ENCODE results near the gene SLX9. TPM values are rescaled to one million over a fixed set of nuclear protein-coding genes. Genes with fewer than 3 reads are reported as not detected.

Gene SLX9
- total and polyA plus RNA-seq, 7 experiments from 2014 or later, result 13.2 to 46.4 (median 19.2) TPM

DNA sequence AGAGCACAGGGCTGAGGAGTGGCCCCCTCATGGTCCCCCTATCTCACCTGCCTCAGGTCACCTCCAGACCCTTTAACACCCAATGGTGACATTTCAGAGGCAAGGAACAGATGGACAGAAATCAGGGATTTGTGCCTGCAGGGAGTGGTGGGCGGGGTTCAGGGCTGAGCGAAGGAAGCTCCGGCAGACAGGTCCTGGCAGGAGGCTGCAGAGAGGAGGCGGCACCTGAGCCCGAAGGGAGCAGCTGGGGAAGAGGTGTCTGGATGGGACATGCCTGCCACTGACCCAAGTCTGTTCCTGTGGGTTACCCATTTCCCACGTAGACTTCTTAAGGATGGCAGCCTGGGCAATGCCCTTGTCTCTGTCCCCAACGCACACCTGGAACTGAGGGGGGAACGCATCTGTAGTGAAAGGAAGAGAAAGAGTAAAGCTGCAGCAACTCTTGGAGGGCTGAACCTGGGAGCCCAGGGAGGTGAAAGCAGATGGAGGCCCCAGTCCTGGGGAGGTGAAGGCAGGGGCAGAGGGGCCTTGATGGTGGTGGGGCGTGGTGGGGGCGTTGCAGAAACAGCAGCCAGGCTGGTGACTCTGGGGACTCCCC lies 72.9 kb downstream of the SLX9 start:
- Histone ChIP-seq H3K27me3 (ENCODE audit: control insufficient read depth in 2 of 2, insufficient read depth in 2 of 2, low read length in 2 of 2) (peaks cover 1 to 4% of the 10 kb centered on the region in 2 donors), H3K4me3 (ENCODE audit: low read length) (no peak overlapping the region), H3K4me1 (ENCODE audit: control insufficient read depth in 2 of 2, insufficient read depth in 2 of 2, low read length in 2 of 2) (no peaks in the 10 kb centered on the region), H3K27ac (ENCODE audit: low read depth, low read length) (no peak overlapping the region), H3K36me3 (ENCODE audit: control insufficient read depth in 2 of 3, insufficient read depth in 3 of 3, low read length in 3 of 3) (no peaks in the 10 kb centered on the region), H3K9me3 (ENCODE audit: control insufficient read depth in 2 of 3, low read length in 3 of 3) (no peaks in the 10 kb centered on the region)
- Mint-ChIP-seq H3K4me1 (peaks cover 0 to 5% (median 4%) of the 10 kb centered on the region in 7 donors), H3K27me3 (peaks cover 20 to 56% (median 25%) of the 10 kb centered on the region in 5 donors), H3K36me3 (peaks cover 0 to 3% (median 0%) of the 10 kb centered on the region in 5 donors), H3K4me3 (no peak overlapping the region), H3K9me3 (peaks cover 0 to 2% (median 0%) of the 10 kb centered on the region in 11 donors), H3K27ac (no peak overlapping the region)
- ChIA-PET CTCF (no interaction called here), POLR2A (no interaction called here)
- DNase-seq (no peak), ATAC-seq (no peak)
- intact Hi-C loops (cut with micrococcal nuclease), result no loop called here

DNA sequence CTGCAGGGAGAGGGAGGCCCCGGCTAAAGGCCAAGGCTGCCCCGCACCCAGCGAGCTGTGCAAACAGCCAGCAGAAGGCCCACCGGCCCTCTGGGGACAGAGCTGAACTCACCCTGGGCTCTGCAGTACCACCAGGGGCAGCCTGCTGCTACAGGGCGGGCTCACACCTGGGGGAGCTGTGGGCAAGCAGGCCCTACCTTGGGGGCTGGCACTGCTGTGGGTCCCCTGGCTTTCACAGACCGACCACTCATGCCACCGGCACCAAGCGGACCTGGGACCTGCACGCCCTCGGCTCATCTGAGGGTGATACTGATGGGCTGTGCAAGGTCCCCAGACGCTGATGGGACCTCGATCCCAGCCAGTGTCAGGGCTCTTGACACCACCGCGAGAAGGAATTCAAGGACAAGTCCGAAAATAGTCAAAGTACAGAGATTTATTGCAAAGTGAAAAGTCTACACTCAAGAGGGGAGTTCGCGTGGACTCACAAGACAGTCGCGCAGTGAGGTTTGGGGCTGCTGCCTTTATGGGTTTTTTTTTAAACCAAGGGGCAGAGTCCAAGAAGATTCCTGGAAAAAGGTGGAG lies 73.5 kb downstream of the SLX9 start:
- intact Hi-C loops (cut with micrococcal nuclease), result no loop called here
- Mint-ChIP-seq H3K36me3 (peaks cover 0 to 4% (median 0%) of the 10 kb centered on the region in 5 donors), H3K4me3 (no peak overlapping the region), H3K4me1 (peaks cover 2 to 8% (median 8%) of the 10 kb centered on the region in 7 donors), H3K27me3 (peaks cover 23 to 58% (median 28%) of the 10 kb centered on the region in 5 donors), H3K27ac (no peak overlapping the region), H3K9me3 (peaks cover 0 to 2% (median 0%) of the 10 kb centered on the region in 11 donors)
- ATAC-seq, result no peak
- Histone ChIP-seq H3K27ac (ENCODE audit: low read depth, low read length) (no peak overlapping the region), H3K27me3 (ENCODE audit: control insufficient read depth in 2 of 2, insufficient read depth in 2 of 2, low read length in 2 of 2) (peaks cover 4 to 6% of the 10 kb centered on the region in 2 donors), H3K36me3 (ENCODE audit: control insufficient read depth in 2 of 3, insufficient read depth in 3 of 3, low read length in 3 of 3) (no peaks in the 10 kb centered on the region), H3K9me3 (ENCODE audit: control insufficient read depth in 2 of 3, low read length in 3 of 3) (no peaks in the 10 kb centered on the region), H3K4me3 (ENCODE audit: low read length) (no peak overlapping the region), H3K4me1 (ENCODE audit: control insufficient read depth in 2 of 2, insufficient read depth in 2 of 2, low read length in 2 of 2) (no peaks in the 10 kb centered on the region)
- POLR2A ChIA-PET, result no interaction called here
- CTCF ChIA-PET, result no interaction called here
- DNase-seq, result no peak

DNA sequence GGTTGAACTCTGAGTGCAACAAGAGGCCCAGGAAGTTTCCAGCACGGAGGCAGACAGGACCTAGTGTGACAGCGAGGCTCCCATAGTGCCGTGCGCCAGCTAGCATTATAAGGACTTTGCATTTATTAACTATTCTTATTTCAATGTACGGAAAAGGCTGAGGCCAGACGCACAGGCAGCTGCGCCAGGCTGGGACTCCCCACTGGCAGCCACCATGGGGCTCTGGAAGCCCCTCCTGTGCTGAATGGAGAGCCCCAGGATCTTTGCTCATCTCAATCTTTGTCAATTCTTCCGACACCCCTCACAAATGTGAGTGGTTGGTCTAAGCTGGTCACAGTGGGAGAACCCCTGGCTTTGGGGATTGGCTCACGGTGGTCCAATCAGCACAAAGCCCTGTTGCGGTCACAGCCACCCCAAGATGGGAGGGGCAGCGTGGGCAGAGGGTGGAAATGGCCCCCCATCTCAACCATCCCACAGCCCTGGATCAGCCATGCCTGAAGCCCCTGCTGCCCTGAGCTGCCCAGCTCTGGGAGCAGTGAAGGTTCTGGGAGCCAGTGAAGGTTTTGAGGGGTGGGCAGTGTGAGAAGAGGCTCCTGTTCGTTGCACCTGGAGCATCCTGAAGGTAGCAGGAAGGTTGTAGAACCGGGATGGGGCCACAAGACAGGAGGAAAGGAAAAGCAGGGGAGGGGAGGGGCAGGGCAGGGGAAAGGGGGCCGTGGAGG lies 75.1 kb downstream of the SLX9 start:
- H3K9me3 ChIP-seq (ENCODE audit: control insufficient read depth in 2 of 3, low read length in 3 of 3), result no peaks in the 10 kb centered on the region
- intact Hi-C loops (cut with micrococcal nuclease), result no loop called here
- H3K36me3 ChIP-seq (ENCODE audit: control insufficient read depth in 2 of 3, insufficient read depth in 3 of 3, low read length in 3 of 3), result no peaks in the 10 kb centered on the region
- H3K27me3 ChIP-seq (ENCODE audit: control insufficient read depth in 2 of 2, insufficient read depth in 2 of 2, low read length in 2 of 2), result peaks cover 4 to 6% of the 10 kb centered on the region in 2 donors
- peaks cover 0 to 2% (median 0%) of the 10 kb centered on the region in 11 donors for H3K9me3 Mint-ChIP-seq
- no peak overlapping the region for H3K4me3 Mint-ChIP-seq
- CTCF ChIA-PET, result no interaction called here
- H3K36me3 Mint-ChIP-seq, result peaks cover 0 to 4% (median 0%) of the 10 kb centered on the region in 5 donors
- POLR2A ChIA-PET, result no interaction called here
- peaks cover 2 to 8% (median 8%) of the 10 kb centered on the region in 7 donors for H3K4me1 Mint-ChIP-seq
- no peak overlapping the region for H3K27ac ChIP-seq (ENCODE audit: low read depth, low read length)
- H3K27ac Mint-ChIP-seq, result no peak overlapping the region
- DNase-seq, result no peak
- no peaks in the 10 kb centered on the region for H3K4me1 ChIP-seq (ENCODE audit: control insufficient read depth in 2 of 2, insufficient read depth in 2 of 2, low read length in 2 of 2)
- H3K4me3 ChIP-seq (ENCODE audit: low read length), result no peak overlapping the region
- H3K27me3 Mint-ChIP-seq, result peaks cover 21 to 49% (median 28%) of the 10 kb centered on the region in 5 donors
- no peak for ATAC-seq

DNA sequence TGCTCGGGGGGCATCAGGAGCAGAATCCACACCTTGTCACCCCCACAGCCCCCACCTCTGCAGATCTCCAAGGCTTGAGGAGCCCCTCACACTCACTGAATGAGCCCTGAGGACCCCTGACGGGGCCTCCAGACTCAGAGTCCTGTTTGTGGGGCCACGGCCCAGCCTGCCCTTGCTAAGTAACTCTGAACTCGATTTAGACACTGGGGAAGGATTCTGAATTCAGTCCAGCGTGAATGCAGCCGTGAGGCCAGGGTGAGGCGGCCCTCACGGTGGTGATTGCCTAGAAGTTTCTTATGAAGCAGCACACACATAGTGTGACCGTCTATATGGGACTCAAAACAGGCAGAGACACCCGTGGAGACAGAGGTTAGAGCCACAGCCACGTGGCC lies 75.6 kb downstream of the SLX9 start:
- ATAC-seq, result no peak
- Histone ChIP-seq H3K4me1 (ENCODE audit: control insufficient read depth in 2 of 2, insufficient read depth in 2 of 2, low read length in 2 of 2) (no peaks in the 10 kb centered on the region), H3K27me3 (ENCODE audit: control insufficient read depth in 2 of 2, insufficient read depth in 2 of 2, low read length in 2 of 2) (peaks cover 4 to 6% of the 10 kb centered on the region in 2 donors), H3K27ac (ENCODE audit: low read depth, low read length) (no peak overlapping the region), H3K9me3 (ENCODE audit: control insufficient read depth in 2 of 3, low read length in 3 of 3) (no peaks in the 10 kb centered on the region), H3K36me3 (ENCODE audit: control insufficient read depth in 2 of 3, insufficient read depth in 3 of 3, low read length in 3 of 3) (no peaks in the 10 kb centered on the region), H3K4me3 (ENCODE audit: low read length) (no peak overlapping the region)
- H3K4me1 Mint-ChIP-seq, result peaks cover 2 to 8% (median 8%) of the 10 kb centered on the region in 7 donors
- intact Hi-C loops (cut with micrococcal nuclease), result no loop called here
- H3K27ac Mint-ChIP-seq, result no peak overlapping the region
- H3K9me3 Mint-ChIP-seq, result peaks cover 0 to 2% (median 0%) of the 10 kb centered on the region in 11 donors
- peaks cover 0 to 4% (median 0%) of the 10 kb centered on the region in 5 donors for H3K36me3 Mint-ChIP-seq
- ChIA-PET CTCF (no interaction called here), POLR2A (interaction anchor here (0.6 kb wide), 1 partner anchor 51 kb away, joined by 3 read pairs; no protein-coding TSS in a partner anchor)
- DNase-seq, result no peak
- no peak overlapping the region for H3K4me3 Mint-ChIP-seq
- H3K27me3 Mint-ChIP-seq, result peaks cover 24 to 47% (median 31%) of the 10 kb centered on the region in 5 donors

DNA sequence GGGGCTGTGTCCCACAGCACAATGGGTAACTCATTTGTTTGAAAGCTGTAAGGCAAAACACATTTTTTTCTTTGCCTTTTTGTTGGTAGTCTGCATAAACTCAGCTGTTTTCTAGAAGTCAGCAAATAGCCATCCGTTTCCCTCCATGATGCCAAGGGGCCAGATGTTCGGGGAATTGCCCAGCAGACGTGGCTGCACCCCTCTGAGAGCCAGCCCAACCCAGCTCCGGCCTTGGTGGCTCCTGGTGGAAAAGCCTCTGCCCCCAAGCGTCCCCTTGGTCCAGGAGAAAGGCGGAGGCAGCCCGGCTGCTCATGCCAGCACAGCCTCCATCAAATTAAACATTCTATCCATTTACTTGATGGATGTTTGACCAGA lies 76.2 kb downstream of the SLX9 start:
- CTCF ChIA-PET, result no interaction called here
- DNase-seq, result no peak
- Histone ChIP-seq H3K4me1 (ENCODE audit: control insufficient read depth in 2 of 2, insufficient read depth in 2 of 2, low read length in 2 of 2) (no peaks in the 10 kb centered on the region), H3K27me3 (ENCODE audit: control insufficient read depth in 2 of 2, insufficient read depth in 2 of 2, low read length in 2 of 2) (peaks cover 4 to 6% of the 10 kb centered on the region in 2 donors), H3K9me3 (ENCODE audit: control insufficient read depth in 2 of 3, low read length in 3 of 3) (no peaks in the 10 kb centered on the region), H3K36me3 (ENCODE audit: control insufficient read depth in 2 of 3, insufficient read depth in 3 of 3, low read length in 3 of 3) (no peaks in the 10 kb centered on the region), H3K27ac (ENCODE audit: low read depth, low read length) (no peak overlapping the region), H3K4me3 (ENCODE audit: low read length) (no peak overlapping the region)
- no peak overlapping the region for H3K4me3 Mint-ChIP-seq
- peaks cover 0 to 4% (median 0%) of the 10 kb centered on the region in 5 donors for H3K36me3 Mint-ChIP-seq
- ATAC-seq, result no peak
- intact Hi-C loops (cut with micrococcal nuclease), result no loop called here
- peaks cover 2 to 8% (median 8%) of the 10 kb centered on the region in 7 donors for H3K4me1 Mint-ChIP-seq
- POLR2A ChIA-PET, result interaction anchor here (0.6 kb wide), 1 partner anchor 52 kb away, joined by 3 read pairs; no protein-coding TSS in a partner anchor
- H3K9me3 Mint-ChIP-seq, result peaks cover 0 to 2% (median 0%) of the 10 kb centered on the region in 11 donors
- peaks cover 27 to 44% (median 35%) of the 10 kb centered on the region in 5 donors for H3K27me3 Mint-ChIP-seq
- H3K27ac Mint-ChIP-seq, result no peak overlapping the region

DNA sequence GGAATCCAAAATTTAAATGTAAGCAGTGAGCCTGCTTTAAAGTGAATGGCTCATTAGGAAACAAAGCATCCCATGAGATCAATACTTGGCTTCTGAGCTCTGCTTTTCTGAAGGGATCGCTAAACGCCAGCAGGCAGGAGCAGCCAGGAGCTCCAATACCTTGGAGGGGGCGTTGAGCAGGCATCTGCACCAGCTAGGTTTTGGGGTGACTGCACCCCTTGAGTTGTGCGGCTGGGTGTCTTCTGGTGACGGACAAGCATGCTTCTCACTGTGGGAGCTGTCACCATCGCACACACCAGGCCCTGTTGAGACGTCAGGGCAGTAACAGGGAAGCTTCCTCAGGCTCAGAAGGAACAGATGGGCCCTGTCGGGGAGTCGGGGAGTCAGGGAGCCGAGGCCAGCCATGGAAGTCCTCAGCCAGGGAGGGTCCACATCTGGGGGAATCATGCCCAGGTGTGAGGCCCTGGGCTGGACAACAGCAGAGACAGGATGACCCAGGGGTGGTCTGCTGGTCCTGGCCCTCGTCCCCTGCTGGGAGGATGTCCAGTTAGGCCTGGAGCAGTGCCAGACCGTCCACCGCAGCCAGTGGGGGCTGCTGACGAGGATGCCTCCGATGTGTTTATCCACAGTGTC lies 76.7 kb downstream of the SLX9 start:
- Mint-ChIP-seq H3K4me1 (peaks cover 2 to 8% (median 8%) of the 10 kb centered on the region in 7 donors), H3K27ac (no peak overlapping the region), H3K36me3 (peaks cover 0 to 4% (median 0%) of the 10 kb centered on the region in 5 donors), H3K9me3 (peaks cover 0 to 2% (median 0%) of the 10 kb centered on the region in 11 donors), H3K27me3 (peaks cover 27 to 44% (median 35%) of the 10 kb centered on the region in 5 donors), H3K4me3 (peak overlapping the region in 3 of 10 donors; percentile 16 to 38 (median 25))
- intact Hi-C loops (cut with micrococcal nuclease), result no loop called here
- Histone ChIP-seq H3K9me3 (ENCODE audit: control insufficient read depth in 2 of 3, low read length in 3 of 3) (no peaks in the 10 kb centered on the region), H3K4me3 (ENCODE audit: low read length) (no peak overlapping the region), H3K27ac (ENCODE audit: low read depth, low read length) (no peak overlapping the region), H3K27me3 (ENCODE audit: control insufficient read depth in 2 of 2, insufficient read depth in 2 of 2, low read length in 2 of 2) (peaks cover 4 to 6% of the 10 kb centered on the region in 2 donors), H3K4me1 (ENCODE audit: control insufficient read depth in 2 of 2, insufficient read depth in 2 of 2, low read length in 2 of 2) (no peaks in the 10 kb centered on the region), H3K36me3 (ENCODE audit: control insufficient read depth in 2 of 3, insufficient read depth in 3 of 3, low read length in 3 of 3) (no peaks in the 10 kb centered on the region)
- no peak for ATAC-seq
- CTCF ChIA-PET, result no interaction called here
- POLR2A ChIA-PET, result no interaction called here
- DNase-seq, result no peak
